AML-193 (cell line): ENCODE data around the gene KCTD21.

Source experiments
- DNase-seq, 2 experiments: peaks; one replicate each; lab custom pipeline; 2025; lab: John Stamatoyannopoulos, UW

The KCTD21 gene

GRCh38 chr11:78200553-78200952 is 12.1 kb upstream of the KCTD21 start:
- DNase-seq = no peak

- no peak for DNase-seq
These were observed 11.6 kb upstream of the KCTD21 start for GRCh38 chr11:78200061-78200460.

- no peak for DNase-seq
These were observed 11.2 kb upstream of the KCTD21 start for GRCh38 chr11:78199653-78200015.

GRCh38 chr11:78199015-78199652 is 10.7 kb upstream of the KCTD21 start:
- no peak for DNase-seq

- no peak for DNase-seq
These were observed 9.4 kb upstream of the KCTD21 start for GRCh38 chr11:78197816-78198215.

GRCh38 chr11:78196661-78197091 is 8.2 kb upstream of the KCTD21 start:
- no peak for DNase-seq

- no peak for DNase-seq
These were observed 7.6 kb upstream of the KCTD21 start for GRCh38 chr11:78195917-78196560.

- no peak for DNase-seq
These were observed 6.1 kb upstream of the KCTD21 start for GRCh38 chr11:78194490-78194889.

- no peak for DNase-seq
These were observed 5.4 kb upstream of the KCTD21 start for GRCh38 chr11:78193806-78194205.

GRCh38 chr11:78192911-78193351 is 4.5 kb upstream of the KCTD21 start:
- DNase-seq = peak; percentile 11 to 14

- no peak for DNase-seq
These were observed 3.8 kb upstream of the KCTD21 start for GRCh38 chr11:78192223-78192719.

- DNase-seq = no peak
These were observed 2.6 kb upstream of the KCTD21 start for GRCh38 chr11:78190871-78191538.

- no peak for DNase-seq
These were observed 1.9 kb upstream of the KCTD21 start for GRCh38 chr11:78190374-78190773.

GRCh38 chr11:78189851-78190250 is 1.4 kb upstream of the KCTD21 start:
- DNase-seq = no peak

- DNase-seq = no peak
These were observed 823 bp upstream of the KCTD21 start for GRCh38 chr11:78189174-78189724.

GRCh38 chr11:78187366-78188285 is 800 bp downstream of the KCTD21 start:
- DNase-seq = peak; percentile 75 to 93

- DNase-seq = peak; percentile 51 to 75
These were observed 7.2 kb downstream of the KCTD21 start for GRCh38 chr11:78181185-78181584.

GRCh38 chr11:78180751-78181150 is 7.7 kb downstream of the KCTD21 start:
- no peak for DNase-seq

- no peak for DNase-seq
These were observed 8.9 kb downstream of the KCTD21 start for GRCh38 chr11:78179459-78180071.

- DNase-seq = no peak
These were observed 11.2 kb downstream of the KCTD21 start for GRCh38 chr11:78177216-78177615.

GRCh38 chr11:78176605-78177141 is 11.8 kb downstream of the KCTD21 start:
- DNase-seq = no peak
